ENCODE measurements around the gene AMY2B. TPM values are rescaled to one million over a fixed set of nuclear protein-coding genes. Genes with fewer than 3 reads are reported as not detected.
"Not testable (repeated sequence)": the region's sequence is repeated elsewhere in the genome, so short reads cannot be mapped to it uniquely, and the experiment has no call there.

AMY2B gene
- total RNA-seq = 1 to 10 TPM; 3.1 to 3.3 TPM

DNA sequence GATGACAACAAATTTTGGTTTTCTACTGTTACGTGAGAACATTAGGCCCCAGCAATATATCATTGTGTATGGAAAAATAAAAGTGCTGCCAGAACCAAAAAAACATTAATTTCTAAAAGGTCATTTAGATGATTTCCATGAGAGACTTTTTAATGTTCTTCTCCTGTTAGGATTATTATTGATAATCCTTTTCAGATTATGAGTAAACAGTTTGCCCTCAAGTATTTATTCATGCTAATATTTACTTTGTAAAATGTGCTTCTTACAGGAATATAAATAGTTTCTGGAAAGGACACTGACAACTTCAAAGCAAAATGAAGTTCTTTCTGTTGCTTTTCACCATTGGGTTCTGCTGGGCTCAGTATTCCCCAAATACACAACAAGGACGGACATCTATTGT lies at the start of gene AMY2B:
Gene AMY2B (plus strand): TSS at position 301 of the 400 bp plus-strand sequence. CDS start 14 bp downstream, at position 315.
- POLR2A ChIA-PET, CTCF ChIA-PET: not testable (repeated sequence)

DNA sequence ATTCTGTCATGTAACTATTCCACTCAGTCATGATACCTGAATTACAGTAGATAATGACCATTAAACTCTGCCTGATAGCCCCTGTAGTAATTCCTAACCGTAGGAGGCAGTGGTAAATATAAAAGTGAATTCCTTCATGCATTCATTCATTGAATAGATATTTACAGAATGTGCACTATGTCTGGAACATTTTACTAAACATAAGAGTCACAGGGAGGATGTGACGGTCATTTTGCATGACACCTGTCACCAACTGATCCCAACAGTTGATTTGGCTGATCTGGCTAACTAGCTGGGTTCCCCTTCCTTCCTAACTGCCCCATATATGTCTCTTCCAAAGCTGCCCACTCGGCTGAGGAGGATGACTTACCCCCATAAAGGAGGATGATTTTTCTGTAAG lies 48.0 kb upstream of the AMY2B start:
- CTCF ChIA-PET = no interaction called here
- POLR2A ChIA-PET = no interaction called here

DNA sequence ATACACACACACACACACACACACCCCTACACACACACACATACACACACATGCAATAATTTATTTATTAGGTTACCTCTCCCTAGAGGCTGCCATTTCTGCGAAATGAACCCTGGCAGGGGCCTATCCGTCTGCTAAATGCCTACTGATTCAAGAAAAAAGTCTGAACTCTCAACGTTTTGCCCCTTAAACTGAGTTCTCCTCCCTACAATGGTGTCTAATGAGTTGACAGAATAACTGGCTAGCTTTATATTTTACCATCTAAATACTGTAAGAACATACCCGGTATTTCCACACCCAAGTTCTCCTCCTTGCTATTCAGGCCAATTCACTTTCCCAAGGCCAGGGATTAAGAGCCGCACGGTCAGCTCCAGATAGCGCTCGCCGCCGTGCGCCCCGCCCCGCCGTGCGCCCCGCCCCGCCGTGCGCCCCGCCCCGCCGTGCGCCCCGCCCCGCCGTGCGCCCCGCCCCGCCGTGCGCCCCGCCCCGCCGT lies 46.2 kb upstream of the AMY2B start:
- ChIA-PET POLR2A (interaction anchor here (0.9 kb wide), 1 partner anchor 8 kb away, joined by 4 read pairs; no protein-coding TSS in a partner anchor), CTCF (no interaction called here)

DNA sequence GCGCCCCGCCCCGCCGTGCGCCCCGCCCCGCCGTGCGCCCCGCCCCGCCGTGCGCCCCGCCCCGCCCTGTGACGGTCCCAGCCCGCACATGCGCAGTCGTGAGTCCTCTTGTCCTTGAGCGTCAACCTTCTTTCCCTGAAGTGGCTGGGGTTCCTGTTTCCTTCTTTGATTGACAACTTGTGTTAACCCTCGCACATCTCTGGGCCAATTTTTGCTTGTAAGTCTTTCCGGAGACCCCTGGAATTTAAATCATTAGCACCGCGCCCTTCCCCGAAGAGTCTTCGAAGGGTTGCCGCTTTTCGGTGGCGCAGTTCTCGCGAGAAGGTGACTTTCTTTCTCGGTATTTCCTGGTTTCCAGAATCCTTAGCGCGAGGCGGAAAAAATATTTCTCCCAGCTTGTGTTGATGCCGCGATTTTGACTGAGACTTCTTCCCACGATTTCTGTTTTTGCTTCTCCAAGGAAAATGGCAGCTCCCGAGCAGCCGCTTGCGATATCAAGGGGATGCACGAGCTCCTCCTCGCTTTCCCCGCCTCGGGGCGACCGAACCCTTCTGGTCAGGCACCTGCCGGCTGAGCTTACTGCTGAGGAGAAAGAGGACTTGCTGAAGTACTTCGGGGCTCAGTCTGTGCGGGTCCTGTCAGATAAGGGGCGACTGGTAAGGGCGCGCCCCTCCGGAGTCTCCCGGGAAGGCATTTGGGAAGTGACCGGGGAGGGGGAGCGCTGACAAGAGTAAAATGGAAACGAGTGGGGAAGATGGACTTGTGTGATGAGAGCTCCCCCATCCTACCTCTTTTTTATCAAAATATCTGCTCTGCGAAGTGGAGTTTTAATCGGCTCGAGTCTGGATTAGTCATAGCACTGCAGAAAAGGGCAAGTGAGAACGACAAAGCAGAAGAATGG lies 45.5 kb upstream of the AMY2B start, which contains the start of gene RNPC3:
Gene RNPC3 (plus strand): TSS at position 93 of the 901 bp plus-strand sequence. CDS start 372 bp downstream, at position 465.
- ChIA-PET POLR2A (interaction anchor here (0.5 kb wide), 1 partner anchor 32 kb away, joined by 3 read pairs; no protein-coding TSS in a partner anchor), CTCF (no interaction called here)

DNA sequence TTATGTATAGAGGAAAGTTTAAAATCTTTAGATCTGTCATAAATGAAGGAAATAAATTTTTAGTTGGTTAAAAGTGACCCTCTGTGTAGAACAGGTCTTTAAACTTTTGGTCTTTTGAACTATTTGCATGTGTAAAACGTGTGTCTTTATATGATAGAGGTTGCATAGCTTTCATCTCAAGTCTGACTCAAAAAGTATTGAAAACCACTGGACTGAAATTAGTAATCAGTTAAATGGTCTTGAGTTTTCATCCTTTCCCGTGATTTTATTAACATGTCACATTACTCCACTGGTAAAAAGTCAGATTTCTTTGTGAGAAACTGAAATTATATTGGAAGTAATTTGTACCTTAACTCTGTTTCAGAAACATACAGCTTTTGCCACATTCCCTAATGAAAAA lies 44.1 kb upstream of the AMY2B start:
- CTCF ChIA-PET = no interaction called here
- POLR2A ChIA-PET = no interaction called here

DNA sequence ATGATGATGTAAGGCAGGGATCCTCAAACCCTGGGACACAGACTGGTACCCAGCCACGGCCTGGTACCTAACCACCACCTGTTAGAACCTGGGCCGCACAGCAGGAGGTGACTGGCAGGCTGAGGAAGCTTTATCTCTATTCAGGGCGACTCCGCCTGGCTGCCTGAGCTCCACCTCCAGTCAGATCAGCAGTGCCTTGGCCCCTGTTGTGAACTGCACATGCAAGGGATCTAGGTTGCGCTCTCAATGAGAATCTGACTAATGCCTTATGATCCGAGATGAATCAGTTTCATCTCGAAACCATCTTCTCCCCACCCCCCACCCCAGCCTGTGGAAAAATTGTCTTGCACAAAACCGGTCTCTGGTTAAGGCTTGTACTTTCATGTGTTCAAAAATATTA lies 41.6 kb upstream of the AMY2B start:
- POLR2A ChIA-PET = no interaction called here
- CTCF ChIA-PET = no interaction called here

DNA sequence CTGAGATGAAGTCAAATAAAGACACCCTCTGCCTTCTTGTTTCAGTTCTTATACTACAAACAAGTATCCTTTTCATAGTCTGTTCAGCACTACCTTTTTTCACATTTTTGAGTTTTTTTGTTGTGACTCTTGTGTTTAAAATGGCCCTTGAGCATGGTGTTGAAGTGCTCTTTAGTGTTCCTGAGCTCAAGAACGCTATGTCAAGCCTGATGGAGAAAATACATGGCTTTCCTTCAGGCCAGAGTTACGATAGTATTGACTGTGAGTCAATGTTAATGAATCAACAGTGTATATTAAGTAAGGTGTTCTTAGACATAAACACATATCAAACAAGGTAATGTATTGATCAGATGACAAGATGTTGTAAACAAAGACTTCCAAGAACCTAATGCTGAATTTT lies 33.2 kb upstream of the AMY2B start:
- ChIA-PET CTCF (no interaction called here), POLR2A (no interaction called here)

DNA sequence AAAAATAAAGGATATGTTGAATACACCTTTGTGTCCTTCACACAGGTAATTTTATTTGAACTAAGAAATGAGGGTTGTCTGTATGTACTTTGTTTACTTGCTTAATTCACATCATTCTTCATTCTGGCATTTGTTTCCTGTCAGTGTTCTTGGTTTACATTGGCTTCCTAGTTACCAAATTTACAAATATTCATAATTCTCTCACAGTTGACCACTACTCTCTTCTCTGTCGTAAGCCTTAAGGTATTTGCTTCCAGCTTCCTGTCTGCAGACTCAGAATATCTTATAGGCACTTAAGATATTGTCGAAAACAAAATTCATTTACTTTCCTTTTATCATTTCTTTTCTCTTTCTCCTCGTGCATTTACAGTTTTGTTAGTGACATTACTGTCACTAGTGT lies 30.0 kb upstream of the AMY2B start:
- ChIA-PET CTCF (no interaction called here), POLR2A (no interaction called here)

DNA sequence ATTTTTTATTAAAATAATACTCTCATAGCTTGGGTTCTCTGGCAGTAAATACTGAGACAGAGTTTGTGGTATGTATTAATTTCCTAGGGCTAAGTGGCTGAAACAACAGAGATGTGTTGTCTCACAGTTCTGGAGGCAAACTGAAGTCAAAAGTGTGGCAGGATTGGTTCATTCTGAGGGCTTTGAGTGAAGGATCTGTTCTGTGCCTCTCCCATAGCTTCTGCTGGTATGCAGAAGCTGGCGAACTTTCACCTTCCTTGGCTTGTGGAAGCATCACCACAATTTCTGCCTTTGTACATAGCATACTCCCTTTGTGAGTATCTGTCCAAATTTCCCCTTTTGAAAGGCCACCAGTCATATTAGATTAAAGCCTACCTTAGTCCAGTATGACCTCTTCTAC lies 24.9 kb upstream of the AMY2B start:
- CTCF ChIA-PET = no interaction called here
- POLR2A ChIA-PET = no interaction called here

DNA sequence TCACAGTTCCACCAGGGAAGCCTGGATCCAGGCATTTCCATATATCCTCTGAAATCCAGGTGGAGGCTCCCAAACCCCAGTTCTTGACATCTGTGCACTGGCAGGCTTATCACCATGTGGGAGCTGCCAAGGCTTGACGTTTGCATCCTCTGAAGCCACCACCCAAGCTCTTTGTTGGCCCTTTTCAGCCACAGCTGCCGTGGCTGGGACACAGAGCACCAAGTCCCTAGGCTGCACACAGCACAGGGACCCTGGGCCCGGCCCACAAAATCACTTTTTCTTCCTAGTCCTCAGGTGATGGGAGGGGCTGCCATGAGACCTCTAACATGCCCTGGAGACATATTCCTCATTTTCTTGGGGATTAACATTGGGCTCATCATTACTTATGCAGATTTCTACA lies 23.5 kb upstream of the AMY2B start:
- POLR2A ChIA-PET = no interaction called here
- CTCF ChIA-PET = no interaction called here

DNA sequence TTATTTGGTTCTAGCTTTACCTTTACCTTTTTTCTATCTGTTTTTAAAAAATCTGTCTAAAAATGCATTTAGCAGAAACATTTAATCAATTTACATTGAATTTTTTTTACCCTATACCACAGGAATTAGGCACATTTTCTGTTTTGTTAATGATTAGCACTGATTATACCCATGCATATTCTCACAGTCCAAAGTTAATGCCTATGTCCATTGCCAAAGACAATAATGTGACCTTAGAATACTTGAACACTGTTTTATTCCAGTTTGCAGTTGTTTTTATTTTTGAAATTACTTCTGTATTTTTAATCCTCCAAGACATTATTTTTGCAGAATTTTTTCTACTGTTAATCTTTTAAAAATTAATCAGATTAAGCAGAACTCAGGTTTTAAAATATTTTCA lies 11.0 kb upstream of the AMY2B start:
- POLR2A ChIA-PET = no interaction called here
- CTCF ChIA-PET = no interaction called here

DNA sequence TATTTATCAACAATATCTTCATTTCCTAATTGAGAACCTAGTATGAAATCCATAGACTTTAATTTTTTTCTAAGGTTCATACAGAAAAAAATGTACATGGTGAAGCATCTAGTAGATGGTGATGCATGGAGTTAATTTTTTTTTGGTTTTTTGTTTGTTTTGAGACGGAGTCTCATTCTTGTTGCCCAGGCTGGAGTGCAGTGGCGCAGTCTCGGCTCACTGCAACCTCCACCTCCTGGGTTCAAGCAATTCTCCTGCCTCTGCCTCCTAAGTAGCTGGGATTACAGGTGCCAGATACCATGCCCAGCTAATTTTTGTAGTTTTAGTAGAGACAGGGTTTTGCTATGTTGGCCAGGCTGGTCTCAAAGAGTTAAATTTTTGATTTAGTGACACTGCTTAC lies 10.3 kb upstream of the AMY2B start:
- POLR2A ChIA-PET, CTCF ChIA-PET: not testable (repeated sequence)

DNA sequence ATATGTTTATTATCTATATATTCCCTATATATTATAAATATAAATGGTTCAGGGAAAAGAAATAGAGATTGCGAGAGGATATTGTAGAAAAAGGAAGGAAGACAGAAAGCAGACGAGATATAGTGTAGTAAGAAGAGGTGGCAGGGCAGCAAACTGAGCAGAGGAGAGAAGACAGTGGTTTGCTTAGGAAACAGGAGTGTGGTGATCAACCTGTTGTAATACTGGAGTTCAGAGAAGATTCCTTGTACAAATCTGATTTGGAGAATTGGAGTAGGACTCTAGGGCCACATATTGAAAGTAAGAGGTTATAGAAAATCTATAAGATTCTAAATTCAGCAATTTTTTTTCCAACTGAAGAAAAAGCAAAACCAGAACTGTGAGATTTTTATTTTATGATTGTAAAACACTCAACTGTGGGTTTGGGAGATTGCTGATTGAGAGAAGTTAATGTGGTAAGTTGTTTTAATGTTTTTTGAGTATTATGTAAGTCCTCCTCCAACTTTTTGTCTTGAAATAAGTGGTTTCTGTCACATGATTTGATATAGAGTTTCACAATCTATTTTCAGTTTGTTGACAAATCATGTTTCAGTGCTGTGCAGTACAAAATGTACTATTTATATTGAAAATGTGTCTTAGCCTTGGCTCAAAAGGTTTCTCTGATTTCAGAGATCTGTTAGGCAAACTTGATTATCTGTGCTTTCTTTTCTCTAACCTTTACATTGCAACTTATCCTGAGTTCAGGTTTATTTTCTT lies 9.6 kb upstream of the AMY2B start:
- POLR2A ChIA-PET = no interaction called here

DNA sequence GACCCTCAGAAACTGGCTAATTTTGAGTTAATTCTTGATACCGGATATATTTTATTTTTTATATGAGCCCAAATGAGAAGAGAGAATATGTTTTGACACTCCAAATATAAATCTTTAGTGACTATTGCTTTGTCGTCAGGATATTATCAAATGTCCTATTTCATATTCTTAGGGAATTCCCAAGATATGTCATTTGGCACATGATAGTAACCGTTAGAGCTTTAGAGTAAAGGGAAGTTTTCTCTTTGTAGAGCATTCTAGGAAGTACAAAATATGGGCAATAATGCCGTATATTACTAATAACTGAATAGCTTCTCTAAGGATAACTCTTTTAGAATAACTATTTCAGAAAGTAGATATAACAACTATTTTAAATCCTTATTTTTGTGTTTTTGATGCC lies 8.3 kb upstream of the AMY2B start:
- CTCF ChIA-PET = no interaction called here

More for the DNA sequence above, 9.6 kb upstream of the AMY2B start:
- CTCF ChIA-PET = no interaction called here

DNA sequence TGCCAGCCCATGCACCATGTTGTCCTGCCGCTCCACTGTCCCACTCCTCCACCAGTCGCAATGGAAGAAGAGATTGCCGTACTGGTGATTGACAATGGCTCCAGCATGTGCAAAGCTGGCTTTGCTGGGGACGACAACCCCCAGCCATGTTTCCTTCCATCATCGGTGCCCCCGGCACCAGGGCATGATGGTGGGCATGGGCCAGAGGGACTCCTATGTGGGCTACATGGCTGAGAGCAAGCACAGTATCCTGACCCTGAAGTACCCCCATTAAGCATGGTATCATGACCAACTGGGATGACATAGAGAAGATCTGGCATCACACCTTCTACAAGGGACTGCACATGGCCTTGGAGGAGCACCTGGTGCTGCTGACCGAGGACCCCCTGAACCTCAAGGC lies 1.9 kb upstream of the AMY2B start:
- POLR2A ChIA-PET = no interaction called here

More for the DNA sequence above, 8.3 kb upstream of the AMY2B start:
- POLR2A ChIA-PET = no interaction called here

DNA sequence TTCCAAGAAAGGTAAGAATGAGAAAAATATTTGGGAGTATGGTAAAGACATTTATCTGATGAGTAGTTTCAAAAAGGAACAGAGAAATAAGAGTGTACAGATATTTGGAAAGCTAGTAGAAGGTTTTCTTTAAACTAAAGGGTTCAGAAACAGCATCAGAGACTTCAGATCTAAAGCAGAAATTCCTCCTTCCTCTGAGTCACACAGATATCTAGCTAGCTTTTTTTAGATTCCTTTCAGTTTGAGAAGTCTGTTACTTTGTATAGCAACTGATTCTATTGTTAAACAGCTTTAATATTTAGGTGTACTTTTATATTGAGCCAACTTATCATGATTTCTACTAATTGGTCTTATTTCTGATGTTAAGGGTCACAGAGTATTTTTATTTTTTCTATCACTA lies 4.7 kb downstream of the AMY2B start:
- ChIA-PET POLR2A (no interaction called here), CTCF (no interaction called here)

More for the DNA sequence above, 1.9 kb upstream of the AMY2B start:
- CTCF ChIA-PET = no interaction called here

DNA sequence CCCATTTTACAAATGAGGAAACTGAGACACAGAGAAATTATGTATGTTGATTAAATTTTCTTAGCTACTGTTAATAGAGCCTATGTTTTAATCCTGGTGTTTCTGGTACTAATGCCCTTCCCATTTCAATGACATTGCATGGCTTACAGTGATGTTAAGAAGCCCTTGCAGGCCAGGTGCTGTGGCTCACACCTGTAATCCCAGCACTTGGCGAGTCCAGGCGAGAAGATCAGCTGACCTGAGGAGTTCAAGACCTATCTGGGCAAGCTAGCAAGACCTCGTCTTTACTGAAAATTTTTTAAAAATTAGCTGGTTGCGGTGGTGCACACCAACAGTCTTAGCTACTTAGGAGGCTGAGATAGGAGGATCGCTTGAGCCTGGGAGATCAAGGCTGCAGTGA lies 5.4 kb downstream of the AMY2B start:
- POLR2A ChIA-PET, CTCF ChIA-PET: not testable (repeated sequence)

DNA sequence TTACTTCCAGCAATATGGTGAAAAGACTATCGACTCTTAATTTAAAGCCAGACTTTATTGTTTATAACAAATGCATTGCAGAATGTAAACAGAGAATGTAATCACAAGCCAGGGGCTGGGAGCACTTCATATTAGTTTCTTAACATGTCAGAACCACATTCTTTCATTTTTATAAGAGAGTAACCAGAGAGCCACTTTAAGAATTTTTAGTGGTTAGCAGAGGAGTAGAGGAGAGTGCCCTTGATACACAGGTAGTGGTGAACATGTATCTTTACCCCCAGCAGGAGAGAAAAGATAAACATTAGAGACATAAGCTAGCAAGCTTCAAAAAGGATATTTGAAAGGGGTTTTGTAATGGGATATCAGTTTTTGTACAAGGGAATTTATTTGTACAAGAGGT lies 11.1 kb downstream of the AMY2B start:
- CTCF ChIA-PET = no interaction called here
- POLR2A ChIA-PET = no interaction called here

DNA sequence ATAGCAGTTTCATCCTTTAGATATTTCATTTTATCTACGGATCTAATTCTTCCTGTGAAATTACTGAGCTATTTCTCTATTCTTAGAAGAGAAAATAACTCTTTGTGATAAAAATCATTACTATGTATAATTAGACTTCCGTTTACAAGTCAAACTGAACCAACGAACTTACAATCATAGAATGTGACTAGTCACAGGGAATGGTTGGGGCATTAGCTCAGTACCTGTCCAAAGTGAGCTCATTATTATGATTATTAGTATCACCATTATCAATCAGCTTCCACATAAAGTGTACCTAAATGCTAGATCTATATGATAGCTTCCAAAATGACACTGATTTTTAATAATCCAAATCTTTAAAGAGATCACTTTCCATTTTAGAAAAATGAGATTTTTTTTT lies 12.5 kb downstream of the AMY2B start:
- CTCF ChIA-PET = no interaction called here
- POLR2A ChIA-PET = no interaction called here

DNA sequence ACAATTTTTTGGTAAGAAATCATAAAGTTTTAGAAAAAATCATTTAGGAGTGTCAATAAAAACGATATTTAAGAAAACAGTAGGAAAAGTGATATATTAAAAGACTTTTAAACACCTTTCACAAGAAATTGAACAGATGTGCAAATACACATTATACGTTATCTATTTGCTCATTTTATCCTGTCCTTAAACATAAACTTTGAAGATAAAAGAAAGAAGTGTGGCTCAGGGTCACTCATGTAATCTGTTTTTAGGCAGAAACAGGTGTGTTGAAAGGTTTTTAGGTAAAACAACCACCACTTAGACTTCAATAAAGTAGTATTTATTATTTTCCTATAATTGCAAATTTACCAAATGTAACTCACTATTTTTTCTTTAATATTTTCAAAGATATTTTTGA lies 13.1 kb downstream of the AMY2B start:
- CTCF ChIA-PET = no interaction called here
- POLR2A ChIA-PET = no interaction called here

DNA sequence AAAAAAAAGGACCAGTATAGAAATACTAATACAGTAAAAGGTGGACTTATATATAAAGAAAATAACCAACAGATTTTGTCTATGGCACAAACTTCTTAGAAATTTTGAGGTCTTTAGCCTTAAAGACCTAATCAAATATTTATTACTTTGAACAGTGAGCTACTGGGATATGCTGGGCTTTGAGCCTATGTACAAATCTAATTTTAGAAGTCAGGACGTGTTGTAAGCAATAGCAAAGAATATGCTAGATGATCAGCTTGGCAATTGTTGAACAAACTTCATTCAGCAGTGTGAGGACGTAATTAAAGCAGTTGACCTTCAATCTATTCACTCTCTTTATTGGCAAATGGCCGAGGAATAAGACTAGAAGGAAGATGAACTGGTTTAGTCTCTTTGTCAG lies 31.4 kb downstream of the AMY2B start:
- POLR2A ChIA-PET, CTCF ChIA-PET: not testable (repeated sequence)
